Measurements from ENCODE around the gene CACNA1C. TPM values are rescaled to one million over a fixed set of nuclear protein-coding genes. Genes with fewer than 3 reads are reported as not detected.

Gene CACNA1C
- total and polyA plus RNA-seq, 10 of the 15 experiments (the other 5 are each of a cell fraction or from before 2014, with no cell fraction given) = under 0.01 to 0.15 (median 0.09) TPM; not detected in 5

DNA sequence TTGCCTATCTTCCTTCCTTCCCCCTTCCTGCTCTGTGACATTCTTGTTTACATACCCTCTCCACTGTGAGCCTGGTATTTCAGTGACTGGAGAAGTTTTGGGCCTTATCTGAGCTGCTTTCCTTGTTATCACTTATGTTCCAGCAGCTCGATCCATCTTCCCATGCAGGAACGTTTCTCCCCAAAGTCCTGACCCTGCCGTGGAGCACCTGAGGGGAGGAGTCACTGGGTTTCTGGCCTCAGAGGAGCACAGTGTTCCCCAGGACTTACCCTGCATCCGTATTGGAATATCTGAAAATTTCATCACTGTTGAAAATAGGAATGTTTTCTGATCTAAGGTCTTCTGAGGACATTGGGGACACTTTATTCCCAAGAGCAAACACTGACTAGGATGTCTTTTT, 141.8 kb downstream of the CACNA1C start (continued):
- TF ChIP-seq POLR2AphosphoS2 (IDR thresholded peaks at IDR 0.05; ENCODE audit: low read depth, low read length) = no peak

DNA sequence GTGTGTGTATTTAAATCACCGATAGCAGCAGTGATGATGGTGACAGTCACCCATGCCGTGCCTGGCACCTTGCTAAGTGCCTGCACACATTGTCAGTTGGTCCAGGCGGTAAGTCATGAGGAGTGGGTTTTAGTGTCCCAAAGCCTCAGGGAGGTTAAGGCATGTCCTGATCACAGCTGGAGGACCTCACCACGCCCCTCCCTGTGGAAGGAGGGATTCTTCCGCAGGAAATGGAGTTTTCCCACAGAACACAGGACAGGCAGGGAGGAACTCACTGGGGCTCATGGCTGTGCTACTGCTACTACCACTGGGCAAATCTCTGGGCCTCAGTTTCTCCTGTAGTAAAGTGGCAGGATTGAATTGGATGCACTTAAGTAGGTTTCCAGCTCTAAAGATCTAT, 142.3 kb downstream of the CACNA1C start:
- in situ Hi-C loops (cut with MboI) = no loop called here
- Histone ChIP-seq H3K27ac (ENCODE audit: control insufficient read depth, insufficient read depth) (no peak overlapping the region), H2AFZ (ENCODE audit: control insufficient read depth, low read depth, low read length) (no peak overlapping the region), H3K9ac (ENCODE audit: control insufficient read depth, insufficient read depth, low read length) (no peak overlapping the region), H3K4me1 (ENCODE audit: control insufficient read depth, insufficient read depth, low read length) (no peaks in the 10 kb centered on the region), H3K4me2 (ENCODE audit: control insufficient read depth, insufficient read depth) (no peak overlapping the region), H3K4me3 (no peak overlapping the region), H4K20me1 (ENCODE audit: control insufficient read depth, insufficient read depth) (no peaks in the 10 kb centered on the region), H3K79me2 (ENCODE audit: control insufficient read depth, insufficient read depth, low read length) (no peaks in the 10 kb centered on the region), H3K27me3 (replicated peaks in 1 of 2; ENCODE audit: control insufficient read depth in 2 of 2, insufficient read depth in 2 of 2, low read length in 1 of 2) (peaks cover 0 to 4% of the 10 kb centered on the region in 2 experiments; a peak in 2 of 4 replicates), H3K36me3 (ENCODE audit: control insufficient read depth in 2 of 2, insufficient read depth in 2 of 2, low read length in 1 of 2) (no peaks in the 10 kb centered on the region), H3K9me3 (replicated peaks; ENCODE audit: control insufficient read depth, insufficient read depth, low read length) (no peaks in the 10 kb centered on the region)
- no peak for TF ChIP-seq NFIC (IDR thresholded peaks at IDR 0.05; ENCODE audit: low read depth, low read length)
- no peak for TF ChIP-seq ZBED1 (IDR thresholded peaks at IDR 0.05; ENCODE audit: borderline replicate concordance)
- TF ChIP-seq NRF1 (conservative IDR thresholded peaks at IDR 0.05; ENCODE audit: low read depth, low read length) = no peak
- TF ChIP-seq, protein P1, sequence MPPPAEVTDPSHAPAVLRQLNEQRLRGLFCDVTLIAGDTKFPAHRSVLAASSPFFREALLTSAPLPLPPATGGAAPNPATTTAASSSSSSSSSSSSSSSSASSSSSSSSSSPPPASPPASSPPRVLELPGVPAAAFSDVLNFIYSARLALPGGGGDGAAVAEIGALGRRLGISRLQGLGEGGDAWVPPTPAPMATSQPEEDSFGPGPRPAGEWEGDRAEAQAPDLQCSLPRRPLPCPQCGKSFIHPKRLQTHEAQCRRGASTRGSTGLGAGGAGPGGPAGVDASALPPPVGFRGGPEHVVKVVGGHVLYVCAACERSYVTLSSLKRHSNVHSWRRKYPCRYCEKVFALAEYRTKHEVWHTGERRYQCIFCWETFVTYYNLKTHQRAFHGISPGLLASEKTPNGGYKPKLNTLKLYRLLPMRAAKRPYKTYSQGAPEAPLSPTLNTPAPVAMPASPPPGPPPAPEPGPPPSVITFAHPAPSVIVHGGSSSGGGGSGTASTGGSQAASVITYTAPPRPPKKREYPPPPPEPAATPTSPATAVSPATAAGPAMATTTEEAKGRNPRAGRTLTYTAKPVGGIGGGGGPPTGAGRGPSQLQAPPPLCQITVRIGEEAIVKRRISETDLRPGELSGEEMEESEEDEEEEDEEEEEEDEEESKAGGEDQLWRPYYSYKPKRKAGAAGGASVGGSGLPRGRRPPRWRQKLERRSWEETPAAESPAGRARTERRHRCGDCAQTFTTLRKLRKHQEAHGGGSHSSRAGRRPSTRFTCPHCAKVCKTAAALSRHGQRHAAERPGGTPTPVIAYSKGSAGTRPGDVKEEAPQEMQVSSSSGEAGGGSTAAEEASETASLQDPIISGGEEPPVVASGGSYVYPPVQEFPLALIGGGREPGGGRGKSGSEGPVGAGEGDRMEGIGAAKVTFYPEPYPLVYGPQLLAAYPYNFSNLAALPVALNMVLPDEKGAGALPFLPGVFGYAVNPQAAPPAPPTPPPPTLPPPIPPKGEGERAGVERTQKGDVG (CRISPR knock-in tag; IDR thresholded peaks at IDR 0.05) = no peak
- no peak for TF ChIP-seq KLF5 (IDR thresholded peaks at IDR 0.05; ENCODE audit: partially characterized antibody)
- TF ChIP-seq RBBP5 (conservative IDR thresholded peaks at IDR 0.05) = no peak
- intact Hi-C loops (cut with micrococcal nuclease; ENCODE audit: unreplicated experiment) = no loop called here
- no TSS peak for BruUV-seq (replicated peaks)
- ChIA-PET SMC1A (ENCODE audit: uncharacterized antibody, unreplicated experiment) (no interaction called here), POLR2A (no interaction called here), CTCF (no interaction called here), RAD21 (ENCODE audit: unreplicated experiment) (no interaction called here)
- no peak for FAIRE-seq
- WGBS (ENCODE audit: insufficient coverage, insufficient replicate concordance, low lambda C conversion rate, missing lambda C conversion rate) = 46% methylated on average over 5 of the region's 5 CpGs
- DNase-seq (ENCODE audit: low read depth, low spot score) = no peak
- ATAC-seq = no peak

Measured in GM12878 (cell line).